Prostate gland (tissue), 2 donors: Measurements from ENCODE around the gene MICU1. TPM values are rescaled to one million over a fixed set of nuclear protein-coding genes. Genes with fewer than 3 reads are reported as not detected.

Experiments used
- DNase-seq: peaks from one replicate; pipeline ENCODE4 v3.0.0-alpha.2; 2019; ENCODE audit warnings: low spot score
- H3K27ac ChIP-seq, 2 donors: fragments of 200-600 bp; sonication (generic); 2 replicates each; pipeline ENCODE4 v1.5.1; 2017 to 2019
- H3K27me3 ChIP-seq: fragments of 200-600 bp; sonication (generic); replicated peaks from 2 replicates; pipeline ENCODE4 v1.5.1; 2019; ENCODE audit not compliant: insufficient read depth
- H3K36me3 ChIP-seq, 2 donors: fragments of 200-600 bp; sonication (generic); 1 replicate in 1 of 2; 2 replicates in 1 of 2; pipeline versions ENCODE4 v1.5.1 to v1.8.1; 2017 to 2019
- H3K4me1 ChIP-seq: fragments of 200-600 bp; sonication (generic); replicated peaks from 2 replicates; pipeline ENCODE4 v1.5.1; 2019
- H3K4me3 ChIP-seq, 2 donors: fragments of 200-600 bp; sonication (generic); 2 replicates each; pipeline ENCODE4 v1.5.1; 2017 to 2019
- H3K9me3 ChIP-seq: fragments of 200-600 bp; sonication (generic); 2 replicates; pipeline ENCODE4 v1.5.1; 2017
- CTCF ChIP-seq, 4 experiments: fragments of 200-600 bp in 2 of 4; fragments of 450-650 bp in 2 of 4; sonication (generic) in 2 of 4; IDR thresholded peaks; 1 replicate in 3 of 4; 2 replicates in 1 of 4; pipeline ENCODE4 v1.5.1; 2016 to 2019; ENCODE audit warnings: antibody characterized with exemption in 4 of 4, mild to moderate bottlenecking in 2 of 4, moderate library complexity in 2 of 4
- POLR2A ChIP-seq: fragments of 450-650 bp; IDR thresholded peaks from one replicate; pipeline ENCODE4 v1.6.1; 2016; ENCODE audit warnings: antibody characterized with exemption, mild to moderate bottlenecking
- POLR2AphosphoS5 ChIP-seq: sonication (generic); formaldehyde crosslinking; IDR thresholded peaks from one replicate; pipeline ENCODE4 v1.6.1; 2017; ENCODE audit warnings: antibody characterized with exemption
- WGBS: methylation state at CpG from one replicate; pipeline ENCODE4 v1.1.5; 2018; 5-methylcytosine and 5-hydroxymethylcytosine counted together
- intact Hi-C: fragments of 100-400 bp; cut with DNase I; formaldehyde crosslinking; loops from one replicate; pipeline ENCODE4 v1.14.2; 2022
- total RNA-seq, 2 donors: library from RNA; depleted of rRNA; stranded (reverse); fragments of >200 nt; gene quantifications; one replicate each; pipeline ENCODE4 v1.1.0, GENCODE V29; 2016

The MICU1 gene
- total RNA-seq, 2 donors from 2014 or later: 41.0 to 42.0 TPM

- intact Hi-C loops: no loop called here
- no peaks in the 10 kb centered on the region for H3K4me1 ChIP-seq
- H3K4me3 ChIP-seq: no peak overlapping the region
- no peaks in the 10 kb centered on the region for H3K9me3 ChIP-seq
- DNase-seq: no peak
- H3K27ac ChIP-seq: no peak overlapping the region
- WGBS: 69% methylated on average over 2 of the region's 2 CpGs
- TF ChIP-seq POLR2A (no peak), POLR2AphosphoS5 (no peak), CTCF (IDR thresholded peaks at IDR 0.05) (no peak)
- no peaks in the 10 kb centered on the region for H3K27me3 ChIP-seq
- H3K36me3 ChIP-seq: no peaks in the 10 kb centered on the region
Measured at GRCh38 chr10:72464438-72464837, 161.4 kb downstream of the MICU1 start.

GRCh38 chr10:72462261-72462660, 163.6 kb downstream of the MICU1 start:
- TF ChIP-seq POLR2A: no peak
- no peak for TF ChIP-seq CTCF (IDR thresholded peaks at IDR 0.05)
- no peak for TF ChIP-seq POLR2AphosphoS5
- Histone ChIP-seq H3K9me3 (no peaks in the 10 kb centered on the region), H3K27ac (no peak overlapping the region), H3K4me1 (no peaks in the 10 kb centered on the region), H3K27me3 (no peaks in the 10 kb centered on the region), H3K4me3 (no peak overlapping the region), H3K36me3 (no peaks in the 10 kb centered on the region)
- WGBS: 81% methylated on average over 3 of the region's 3 CpGs
- no peak for DNase-seq
- intact Hi-C loops: no loop called here

- no peaks in the 10 kb centered on the region for H3K9me3 ChIP-seq
- TF ChIP-seq POLR2A: no peak
- intact Hi-C loops: no loop called here
- 47% methylated on average over 2 of the region's 2 CpGs for WGBS
- no peaks in the 10 kb centered on the region for H3K36me3 ChIP-seq
- DNase-seq: no peak
- no peaks in the 10 kb centered on the region for H3K27me3 ChIP-seq
- no peak overlapping the region for H3K27ac ChIP-seq
- H3K4me1 ChIP-seq: no peaks in the 10 kb centered on the region
- no peak overlapping the region for H3K4me3 ChIP-seq
Measured at GRCh38 chr10:72461085-72461484, 164.8 kb downstream of the MICU1 start.

GRCh38 chr10:72460284-72460876, 165.5 kb downstream of the MICU1 start:
- no peaks in the 10 kb centered on the region for H3K36me3 ChIP-seq
- H3K9me3 ChIP-seq: no peaks in the 10 kb centered on the region
- no peak overlapping the region for H3K27ac ChIP-seq
- TF ChIP-seq POLR2A (no peak), CTCF (IDR thresholded peaks at IDR 0.05) (no peak), POLR2AphosphoS5 (no peak)
- H3K4me1 ChIP-seq: no peaks in the 10 kb centered on the region
- DNase-seq: no peak
- no peaks in the 10 kb centered on the region for H3K27me3 ChIP-seq
- H3K4me3 ChIP-seq: no peak overlapping the region
- intact Hi-C loops: no loop called here

GRCh38 chr10:72459301-72459700, 166.6 kb downstream of the MICU1 start:
- intact Hi-C loops: no loop called here
- WGBS: 85% methylated on average over 3 of the region's 3 CpGs

More at GRCh38 chr10:72459301-72459700, 166.6 kb downstream of the MICU1 start:
- no peak for DNase-seq
- H3K4me1 ChIP-seq: no peaks in the 10 kb centered on the region
- no peak for TF ChIP-seq CTCF (IDR thresholded peaks at IDR 0.05)
- TF ChIP-seq POLR2AphosphoS5: no peak
- no peak for TF ChIP-seq POLR2A
- H3K9me3 ChIP-seq: no peaks in the 10 kb centered on the region
- no peak overlapping the region for H3K4me3 ChIP-seq
- no peaks in the 10 kb centered on the region for H3K27me3 ChIP-seq
- no peaks in the 10 kb centered on the region for H3K36me3 ChIP-seq
- no peak overlapping the region for H3K27ac ChIP-seq
